ENCODE results near the gene CPT2. TPM values are rescaled to one million over a fixed set of nuclear protein-coding genes. Genes with fewer than 3 reads are reported as not detected.
"Not testable (repeated sequence)": the region's sequence is repeated elsewhere in the genome, so short reads cannot be mapped to it uniquely, and the experiment has no call there.

CPT2 gene
- total and polyA plus RNA-seq, 10 donors: 7.1 to 30.9 (median 16.8) TPM

DNA sequence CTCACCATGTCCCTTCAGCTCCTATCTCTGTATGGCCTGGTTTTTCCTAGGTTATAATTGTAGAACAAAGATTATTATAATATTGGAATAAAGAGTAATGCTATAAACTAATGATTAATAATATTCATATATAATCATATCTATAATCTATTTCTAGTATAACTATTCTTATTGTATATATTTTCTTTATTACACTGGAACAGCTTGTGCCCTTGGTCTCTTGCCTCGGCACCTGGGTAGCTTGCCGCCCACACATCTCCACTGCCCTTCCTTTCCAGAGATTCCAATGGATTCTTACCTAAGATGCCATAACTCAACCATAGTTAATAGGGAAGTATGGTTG is 10.7 kb upstream of the CPT2 start:
- TF ChIP-seq, protein P1, sequence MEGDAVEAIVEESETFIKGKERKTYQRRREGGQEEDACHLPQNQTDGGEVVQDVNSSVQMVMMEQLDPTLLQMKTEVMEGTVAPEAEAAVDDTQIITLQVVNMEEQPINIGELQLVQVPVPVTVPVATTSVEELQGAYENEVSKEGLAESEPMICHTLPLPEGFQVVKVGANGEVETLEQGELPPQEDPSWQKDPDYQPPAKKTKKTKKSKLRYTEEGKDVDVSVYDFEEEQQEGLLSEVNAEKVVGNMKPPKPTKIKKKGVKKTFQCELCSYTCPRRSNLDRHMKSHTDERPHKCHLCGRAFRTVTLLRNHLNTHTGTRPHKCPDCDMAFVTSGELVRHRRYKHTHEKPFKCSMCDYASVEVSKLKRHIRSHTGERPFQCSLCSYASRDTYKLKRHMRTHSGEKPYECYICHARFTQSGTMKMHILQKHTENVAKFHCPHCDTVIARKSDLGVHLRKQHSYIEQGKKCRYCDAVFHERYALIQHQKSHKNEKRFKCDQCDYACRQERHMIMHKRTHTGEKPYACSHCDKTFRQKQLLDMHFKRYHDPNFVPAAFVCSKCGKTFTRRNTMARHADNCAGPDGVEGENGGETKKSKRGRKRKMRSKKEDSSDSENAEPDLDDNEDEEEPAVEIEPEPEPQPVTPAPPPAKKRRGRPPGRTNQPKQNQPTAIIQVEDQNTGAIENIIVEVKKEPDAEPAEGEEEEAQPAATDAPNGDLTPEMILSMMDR (IDR thresholded peaks at IDR 0.05 in 8 of 11, conservative IDR thresholded peaks at IDR 0.05 in 3 of 11): peak in 4 of 11 experiments; percentile 27 to 50 (median 31)
- DNase-seq; H3K27ac ChIP-seq; H3K36me3 ChIP-seq; H3K4me1 ChIP-seq; H3K4me3 ChIP-seq; intact Hi-C loops (cut with DNase I; ENCODE audit: low total_unique reads): not testable (repeated sequence)
- WGBS, 5 donors: 84 to 92% (median 90%) methylated on average over 2 of the region's 2 CpGs
- Histone ChIP-seq H3K9me3 (peaks cover 0 to 11% (median 9%) of the 10 kb centered on the region in 8 donors), H3K27me3 (replicated peaks in 1 of 7) (peaks cover 0 to 29% (median 6%) of the 10 kb centered on the region in 7 donors)

DNA sequence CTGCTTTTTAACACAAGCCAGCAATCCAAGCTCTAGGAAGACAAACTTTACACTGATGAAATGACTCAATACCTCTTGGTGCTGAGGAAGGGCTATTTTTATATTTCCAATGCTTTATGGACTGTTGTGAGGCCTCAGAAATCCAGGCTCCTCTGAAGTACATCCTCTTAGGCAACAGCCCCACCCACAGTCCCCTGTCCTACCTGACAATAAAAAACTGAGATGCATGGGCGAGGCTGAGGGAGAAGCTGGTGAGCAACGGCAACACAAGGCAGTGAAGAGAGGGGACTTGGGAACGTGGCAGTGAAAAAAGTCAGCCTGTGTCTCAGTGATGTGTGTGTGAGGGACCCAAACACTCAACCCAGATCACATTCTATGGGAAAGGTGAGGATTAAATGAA is 10.1 kb upstream of the CPT2 start:
- Histone ChIP-seq H3K4me3 (no peak overlapping the region), H3K9me3 (peaks cover 0 to 11% (median 9%) of the 10 kb centered on the region in 8 donors), H3K4me1 (peaks cover 0 to 8% (median 5%) of the 10 kb centered on the region in 6 donors), H3K27ac (no peak overlapping the region), H3K27me3 (replicated peaks in 1 of 7) (peaks cover 0 to 22% (median 6%) of the 10 kb centered on the region in 7 donors), H3K36me3 (no peaks in the 10 kb centered on the region)
- no peak for DNase-seq
- TF ChIP-seq, protein P1 (IDR thresholded peaks at IDR 0.05 in 8 of 11, conservative IDR thresholded peaks at IDR 0.05 in 3 of 11): no peak
- no peak for TF ChIP-seq POLR2A (IDR thresholded peaks at IDR 0.05)
- no peak for TF ChIP-seq POLR2AphosphoS5 (IDR thresholded peaks at IDR 0.05)
- 80 to 86% (median 85%) methylated on average over 3 of the region's 3 CpGs for WGBS, 5 donors
- intact Hi-C loops (cut with DNase I; ENCODE audit: low total_unique reads): no loop called here

DNA sequence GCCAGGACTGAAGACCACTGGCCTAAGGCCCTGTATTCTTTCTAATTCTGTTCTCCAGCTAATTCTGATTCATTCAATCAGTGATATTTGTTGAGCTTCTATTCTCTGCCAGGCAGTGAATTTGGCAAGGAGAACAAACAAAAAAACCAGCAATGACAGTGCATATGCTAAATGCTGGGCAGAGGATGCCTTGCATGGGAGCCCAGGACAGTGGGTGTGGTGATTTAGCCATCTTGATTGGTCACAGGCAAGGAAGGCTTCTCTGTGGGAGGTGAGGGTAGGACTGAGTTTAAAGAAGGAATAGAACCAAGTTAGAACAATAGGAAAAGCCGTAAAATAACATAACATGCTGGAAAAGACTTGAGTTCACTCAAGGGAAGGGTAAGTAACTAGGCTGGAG is 9.2 kb upstream of the CPT2 start:
- H3K4me3 ChIP-seq: no peak overlapping the region
- no peak overlapping the region for H3K27ac ChIP-seq
- no peak for TF ChIP-seq POLR2A (IDR thresholded peaks at IDR 0.05)
- TF ChIP-seq, protein P1 (IDR thresholded peaks at IDR 0.05 in 8 of 11, conservative IDR thresholded peaks at IDR 0.05 in 3 of 11): no peak
- TF ChIP-seq POLR2AphosphoS5 (IDR thresholded peaks at IDR 0.05): no peak
- peaks cover 0 to 11% (median 9%) of the 10 kb centered on the region in 8 donors for H3K9me3 ChIP-seq
- 83 to 100% (median 88%) methylated on average over 1 of the region's 1 CpG for WGBS, 5 donors
- intact Hi-C loops (cut with DNase I; ENCODE audit: low total_unique reads): no loop called here
- H3K36me3 ChIP-seq: no peaks in the 10 kb centered on the region
- DNase-seq: no peak
- H3K4me1 ChIP-seq: peaks cover 0 to under 1% (median under 1%) of the 10 kb centered on the region in 6 donors
- H3K27me3 ChIP-seq (replicated peaks in 1 of 7): peaks cover 0 to 15% (median 3%) of the 10 kb centered on the region in 7 donors

DNA sequence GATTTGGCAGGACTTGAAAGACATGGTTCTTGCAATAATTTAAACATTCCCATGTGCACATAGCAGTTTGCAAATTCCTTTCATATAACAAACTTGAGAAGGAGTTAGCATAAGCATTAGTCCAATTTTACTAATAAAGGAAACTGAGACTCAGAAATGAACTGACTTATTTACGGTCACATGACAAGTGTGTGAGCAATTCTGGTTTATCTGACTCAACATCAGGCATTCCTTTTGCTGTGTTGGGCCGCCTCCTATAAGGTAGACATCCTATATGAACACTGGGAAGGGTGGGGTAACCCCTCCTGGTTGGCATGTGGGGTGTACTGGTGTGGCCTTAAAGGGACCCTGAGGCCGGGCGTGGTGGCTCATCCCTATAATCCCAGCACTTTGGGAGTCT is 8.5 kb upstream of the CPT2 start:
- TF ChIP-seq, protein P1 (IDR thresholded peaks at IDR 0.05 in 8 of 11, conservative IDR thresholded peaks at IDR 0.05 in 3 of 11): no peak
- TF ChIP-seq POLR2A (IDR thresholded peaks at IDR 0.05) (no peak), POLR2AphosphoS5 (IDR thresholded peaks at IDR 0.05) (no peak)
- intact Hi-C loops (cut with DNase I; ENCODE audit: low total_unique reads): no loop called here
- WGBS, 5 donors: 83 to 92% (median 88%) methylated on average over 4 of the region's 4 CpGs

More for the DNA sequence above, 8.5 kb upstream of the CPT2 start:
- H3K27ac ChIP-seq: no peak overlapping the region
- no peaks in the 10 kb centered on the region for H3K36me3 ChIP-seq
- H3K4me1 ChIP-seq: no peaks in the 10 kb centered on the region
- H3K4me3 ChIP-seq: no peak overlapping the region
- H3K27me3 ChIP-seq (replicated peaks in 1 of 7): peaks cover 0 to 8% (median 0%) of the 10 kb centered on the region in 7 donors
- no peak for DNase-seq
- peaks cover 0 to 11% (median 9%) of the 10 kb centered on the region in 8 donors for H3K9me3 ChIP-seq

All from spleen (tissue), 11 donors.